ENCODE measurements around the gene NOP10.

Gene NOP10

DNA sequence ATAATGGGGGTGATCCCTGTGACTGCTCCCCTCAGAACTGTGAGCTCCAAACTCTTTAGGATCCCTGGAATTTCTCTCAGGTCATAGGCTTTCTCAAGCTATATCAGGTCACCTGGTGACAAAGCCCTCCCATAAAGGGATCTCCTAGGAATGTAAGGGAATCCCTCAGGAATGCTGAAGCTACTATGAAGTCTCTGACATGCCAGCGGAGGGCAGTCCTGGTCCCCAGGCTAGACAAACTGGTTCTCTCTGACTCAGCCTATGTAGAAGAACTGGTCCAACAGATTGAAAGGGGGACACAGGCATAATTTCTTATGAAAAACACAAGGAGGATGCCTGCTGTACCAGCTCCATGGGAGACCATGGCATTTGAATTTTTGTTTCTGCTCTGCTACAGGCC is 17.4 kb upstream of the NOP10 start:
- TF ChIP-seq, protein P1, sequence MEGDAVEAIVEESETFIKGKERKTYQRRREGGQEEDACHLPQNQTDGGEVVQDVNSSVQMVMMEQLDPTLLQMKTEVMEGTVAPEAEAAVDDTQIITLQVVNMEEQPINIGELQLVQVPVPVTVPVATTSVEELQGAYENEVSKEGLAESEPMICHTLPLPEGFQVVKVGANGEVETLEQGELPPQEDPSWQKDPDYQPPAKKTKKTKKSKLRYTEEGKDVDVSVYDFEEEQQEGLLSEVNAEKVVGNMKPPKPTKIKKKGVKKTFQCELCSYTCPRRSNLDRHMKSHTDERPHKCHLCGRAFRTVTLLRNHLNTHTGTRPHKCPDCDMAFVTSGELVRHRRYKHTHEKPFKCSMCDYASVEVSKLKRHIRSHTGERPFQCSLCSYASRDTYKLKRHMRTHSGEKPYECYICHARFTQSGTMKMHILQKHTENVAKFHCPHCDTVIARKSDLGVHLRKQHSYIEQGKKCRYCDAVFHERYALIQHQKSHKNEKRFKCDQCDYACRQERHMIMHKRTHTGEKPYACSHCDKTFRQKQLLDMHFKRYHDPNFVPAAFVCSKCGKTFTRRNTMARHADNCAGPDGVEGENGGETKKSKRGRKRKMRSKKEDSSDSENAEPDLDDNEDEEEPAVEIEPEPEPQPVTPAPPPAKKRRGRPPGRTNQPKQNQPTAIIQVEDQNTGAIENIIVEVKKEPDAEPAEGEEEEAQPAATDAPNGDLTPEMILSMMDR (IDR thresholded peaks at IDR 0.05; ENCODE audit: insufficient read depth, low read length, poor library complexity, severe bottlenecking), result no peak
- no peak for DNase-seq (ENCODE audit: extremely low read depth, insufficient read length)
- Histone ChIP-seq H3K27me3 (replicated peaks; ENCODE audit: control insufficient read depth, insufficient read depth, low read length) (no peaks in the 10 kb centered on the region), H3K4me3 (replicated peaks; ENCODE audit: low read depth, low read length) (no peak overlapping the region), H3K36me3 (ENCODE audit: control insufficient read depth, insufficient read depth, low read length) (peaks cover 30% of the 10 kb centered on the region)

DNA sequence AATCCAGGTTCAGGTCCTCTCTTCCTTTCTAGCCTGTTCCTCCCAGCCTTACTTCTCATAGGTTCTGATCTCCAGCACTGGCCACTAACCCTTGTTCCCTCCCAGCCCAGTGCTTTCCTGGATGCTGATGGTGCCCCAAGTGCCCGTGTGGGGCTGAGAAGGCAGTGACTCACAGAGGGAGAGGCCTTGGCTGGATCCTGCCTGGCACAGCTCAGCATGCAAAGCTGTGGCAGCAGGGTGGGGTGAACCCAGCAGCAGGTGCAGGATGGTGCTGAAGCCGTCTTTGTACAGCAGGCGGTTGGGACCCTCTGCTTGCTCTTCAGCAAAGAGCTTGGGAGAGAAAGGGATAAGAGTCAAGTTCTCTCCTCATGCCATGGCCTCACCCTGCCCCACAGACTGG is 16.5 kb upstream of the NOP10 start:
- TF ChIP-seq, protein P1 (IDR thresholded peaks at IDR 0.05; ENCODE audit: insufficient read depth, low read length, poor library complexity, severe bottlenecking), result no peak
- DNase-seq (ENCODE audit: extremely low read depth, insufficient read length), result no peak
- peaks cover 30% of the 10 kb centered on the region for H3K36me3 ChIP-seq (ENCODE audit: control insufficient read depth, insufficient read depth, low read length)
- H3K4me3 ChIP-seq (replicated peaks; ENCODE audit: low read depth, low read length), result no peak overlapping the region
- no peaks in the 10 kb centered on the region for H3K27me3 ChIP-seq (replicated peaks; ENCODE audit: control insufficient read depth, insufficient read depth, low read length)

DNA sequence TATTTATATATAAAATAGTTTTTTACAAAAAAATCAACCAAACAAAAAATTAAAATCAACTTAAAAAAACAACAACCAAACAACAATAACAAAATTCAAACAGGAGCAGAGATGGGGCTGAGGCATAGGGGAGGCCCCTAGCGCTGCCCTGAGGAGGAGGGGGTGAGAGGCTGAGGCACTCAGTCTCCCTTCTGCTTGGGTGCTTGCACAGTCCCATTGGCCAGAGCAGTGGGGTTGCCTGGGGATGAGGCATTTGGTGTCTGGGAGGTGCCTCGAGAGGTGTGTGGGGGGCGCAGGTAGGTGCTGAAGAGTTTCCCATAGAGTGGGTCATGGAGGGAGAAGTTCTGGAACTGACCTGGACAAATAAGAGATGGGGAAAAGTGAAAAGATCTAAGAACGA is 16.0 kb upstream of the NOP10 start:
- DNase-seq (ENCODE audit: extremely low read depth, insufficient read length), result no peak
- TF ChIP-seq, protein P1 (IDR thresholded peaks at IDR 0.05; ENCODE audit: insufficient read depth, low read length, poor library complexity, severe bottlenecking), result no peak
- peaks cover 30% of the 10 kb centered on the region for H3K36me3 ChIP-seq (ENCODE audit: control insufficient read depth, insufficient read depth, low read length)
- no peaks in the 10 kb centered on the region for H3K27me3 ChIP-seq (replicated peaks; ENCODE audit: control insufficient read depth, insufficient read depth, low read length)
- H3K4me3 ChIP-seq (replicated peaks; ENCODE audit: low read depth, low read length), result no peak overlapping the region

DNA sequence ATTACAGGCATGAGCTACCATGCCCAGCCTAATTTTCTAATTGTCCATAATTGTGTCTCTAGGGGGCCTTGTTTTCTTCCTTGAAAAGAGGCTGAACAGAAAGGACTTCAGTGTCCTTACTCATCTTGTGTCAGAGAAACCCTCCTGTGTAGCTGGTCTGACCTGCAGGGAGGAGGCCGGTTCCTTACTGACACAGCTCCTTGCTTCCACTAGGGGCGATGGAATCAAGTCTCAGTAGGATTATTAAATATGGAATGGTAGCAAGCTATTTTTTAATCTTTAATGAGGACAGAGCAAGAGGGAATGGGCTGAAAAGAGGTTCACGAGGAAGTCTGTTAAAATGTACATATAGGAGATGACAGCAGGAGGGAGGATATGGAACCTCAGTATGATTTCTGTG is 15.4 kb upstream of the NOP10 start:
- Histone ChIP-seq H3K27me3 (replicated peaks; ENCODE audit: control insufficient read depth, insufficient read depth, low read length) (no peaks in the 10 kb centered on the region), H3K4me3 (replicated peaks; ENCODE audit: low read depth, low read length) (no peak overlapping the region), H3K36me3 (ENCODE audit: control insufficient read depth, insufficient read depth, low read length) (peaks cover 30% of the 10 kb centered on the region)
- TF ChIP-seq, protein P1 (IDR thresholded peaks at IDR 0.05; ENCODE audit: insufficient read depth, low read length, poor library complexity, severe bottlenecking), result peak; percentile 25
- no peak for DNase-seq (ENCODE audit: extremely low read depth, insufficient read length)

DNA sequence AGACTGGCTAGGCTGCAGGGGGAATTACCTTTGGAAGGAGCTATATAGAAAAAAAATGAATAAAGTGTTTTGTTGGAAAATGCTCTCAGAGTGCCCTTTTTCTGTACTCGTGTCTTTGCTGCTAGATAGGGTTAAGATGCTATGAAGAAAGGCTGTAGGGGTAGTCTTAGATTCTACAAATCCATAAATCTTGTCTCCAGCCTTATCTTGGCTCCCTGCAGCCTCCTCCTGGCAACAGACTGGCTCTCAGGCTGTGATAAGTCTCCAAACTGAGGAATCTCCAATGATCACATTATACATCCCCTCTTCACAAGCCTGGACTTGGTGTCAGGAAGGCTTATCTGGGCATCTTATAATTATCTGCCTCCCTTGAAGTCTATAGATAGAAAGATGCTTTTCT is 14.7 kb upstream of the NOP10 start:
- Histone ChIP-seq H3K27me3 (replicated peaks; ENCODE audit: control insufficient read depth, insufficient read depth, low read length) (no peaks in the 10 kb centered on the region), H3K36me3 (ENCODE audit: control insufficient read depth, insufficient read depth, low read length) (peaks cover 27% of the 10 kb centered on the region), H3K4me3 (replicated peaks; ENCODE audit: low read depth, low read length) (no peak overlapping the region)
- TF ChIP-seq, protein P1 (IDR thresholded peaks at IDR 0.05; ENCODE audit: insufficient read depth, low read length, poor library complexity, severe bottlenecking), result no peak
- no peak for DNase-seq (ENCODE audit: extremely low read depth, insufficient read length)

DNA sequence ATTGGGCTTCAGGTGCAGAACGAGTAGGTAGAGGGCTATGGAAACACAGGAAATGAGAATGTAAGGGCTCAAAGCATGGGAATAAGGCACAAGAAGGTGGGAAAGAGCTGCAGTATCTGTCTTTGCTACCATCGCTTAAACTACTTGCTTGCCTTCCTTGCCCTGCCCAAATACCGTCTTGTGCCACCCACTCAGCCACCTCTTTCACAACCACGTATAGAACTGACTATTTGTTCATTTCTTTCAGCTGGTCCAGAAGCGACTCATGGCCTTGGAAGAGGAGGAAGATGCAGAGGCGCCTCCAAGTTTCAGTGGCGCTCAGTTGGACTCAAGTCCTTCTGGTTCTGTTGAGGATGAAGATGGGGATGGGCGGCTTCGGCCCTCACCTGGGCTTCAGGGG is 12.3 kb upstream of the NOP10 start:
- Histone ChIP-seq H3K36me3 (ENCODE audit: control insufficient read depth, insufficient read depth, low read length) (peaks cover 21% of the 10 kb centered on the region), H3K27me3 (replicated peaks; ENCODE audit: control insufficient read depth, insufficient read depth, low read length) (no peaks in the 10 kb centered on the region), H3K4me3 (replicated peaks; ENCODE audit: low read depth, low read length) (no peak overlapping the region)
- DNase-seq (ENCODE audit: extremely low read depth, insufficient read length), result no peak
- TF ChIP-seq, protein P1 (IDR thresholded peaks at IDR 0.05; ENCODE audit: insufficient read depth, low read length, poor library complexity, severe bottlenecking), result no peak
